ENCODE measurements around the gene VTN. TPM values are rescaled to one million over a fixed set of nuclear protein-coding genes. Genes with fewer than 3 reads are reported as not detected.

VTN gene, protein sequence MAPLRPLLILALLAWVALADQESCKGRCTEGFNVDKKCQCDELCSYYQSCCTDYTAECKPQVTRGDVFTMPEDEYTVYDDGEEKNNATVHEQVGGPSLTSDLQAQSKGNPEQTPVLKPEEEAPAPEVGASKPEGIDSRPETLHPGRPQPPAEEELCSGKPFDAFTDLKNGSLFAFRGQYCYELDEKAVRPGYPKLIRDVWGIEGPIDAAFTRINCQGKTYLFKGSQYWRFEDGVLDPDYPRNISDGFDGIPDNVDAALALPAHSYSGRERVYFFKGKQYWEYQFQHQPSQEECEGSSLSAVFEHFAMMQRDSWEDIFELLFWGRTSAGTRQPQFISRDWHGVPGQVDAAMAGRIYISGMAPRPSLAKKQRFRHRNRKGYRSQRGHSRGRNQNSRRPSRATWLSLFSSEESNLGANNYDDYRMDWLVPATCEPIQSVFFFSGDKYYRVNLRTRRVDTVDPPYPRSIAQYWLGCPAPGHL
- 0.41 TPM for total RNA-seq

DNA sequence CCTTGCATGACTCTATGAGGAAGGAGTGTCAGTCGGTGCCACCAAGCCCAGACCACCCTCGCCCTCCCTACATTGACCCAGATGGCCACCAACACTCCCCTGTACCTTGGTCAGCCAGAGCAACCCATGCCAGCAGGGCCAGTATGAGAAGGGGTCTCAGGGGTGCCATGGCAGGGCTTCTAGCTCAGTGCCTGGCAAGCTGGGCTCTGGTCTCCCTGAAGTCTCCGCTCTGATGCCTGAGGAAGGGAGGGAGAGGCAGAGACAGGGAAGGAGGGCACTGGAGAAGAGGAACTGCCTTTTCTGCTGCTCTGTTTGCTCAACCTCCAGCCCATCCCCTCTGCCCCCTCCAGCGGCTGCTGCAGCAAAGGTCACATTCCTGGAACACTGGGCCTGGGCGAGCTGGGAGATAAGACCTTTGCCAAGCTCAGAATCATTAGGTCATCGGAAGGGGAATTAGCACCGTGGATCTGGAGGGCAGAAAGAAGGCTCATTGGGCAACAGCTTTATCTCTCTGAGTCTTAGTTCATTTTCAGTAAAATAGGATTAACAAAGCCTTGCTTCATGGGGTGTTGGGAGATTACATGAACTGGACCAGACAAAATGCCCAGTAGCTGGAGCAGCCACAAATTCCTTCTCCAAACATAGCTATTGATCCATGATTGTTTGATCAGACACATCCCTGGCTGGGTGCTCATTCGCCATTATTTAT is at the start of gene VTN:
VTN (minus strand) TSS at position 273 of the 709 bp plus-strand sequence; CDS start at position 169, 104 bp downstream.
- no peak for DNase-seq (ENCODE audit: low spot score in 2 of 2)
- FAIRE-seq, result no peak

DNA sequence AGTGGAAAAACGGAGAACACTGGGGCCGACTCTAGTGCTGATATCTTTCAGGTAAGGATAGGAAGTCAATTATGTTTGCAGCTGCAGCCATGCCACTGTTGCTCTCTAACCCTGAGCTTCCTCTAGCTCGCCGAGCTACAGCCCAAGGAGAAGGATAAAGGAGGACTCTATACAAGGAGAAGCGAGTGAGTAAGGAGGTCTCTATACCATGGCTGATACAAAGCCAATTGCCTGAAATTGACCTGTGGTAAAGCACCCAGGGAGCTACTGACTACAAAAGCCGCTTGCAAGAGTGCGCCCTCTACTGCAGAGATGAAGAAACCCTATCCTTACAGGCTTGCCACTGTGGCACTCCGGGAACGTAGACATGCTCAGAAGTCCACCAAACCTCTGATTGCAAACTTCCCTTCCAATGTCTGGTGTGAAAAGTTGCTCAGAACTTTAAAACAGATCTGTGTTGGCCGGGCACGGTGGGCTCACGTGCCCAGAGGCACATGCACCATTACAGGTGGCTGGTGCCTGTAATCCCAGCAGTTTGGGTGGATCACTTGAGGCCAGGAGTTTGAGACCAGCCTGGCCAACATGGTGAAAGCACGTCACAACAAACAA is 46.7 kb upstream of the VTN start:
- DNase-seq (ENCODE audit: low spot score in 2 of 2), result no peak

DNA sequence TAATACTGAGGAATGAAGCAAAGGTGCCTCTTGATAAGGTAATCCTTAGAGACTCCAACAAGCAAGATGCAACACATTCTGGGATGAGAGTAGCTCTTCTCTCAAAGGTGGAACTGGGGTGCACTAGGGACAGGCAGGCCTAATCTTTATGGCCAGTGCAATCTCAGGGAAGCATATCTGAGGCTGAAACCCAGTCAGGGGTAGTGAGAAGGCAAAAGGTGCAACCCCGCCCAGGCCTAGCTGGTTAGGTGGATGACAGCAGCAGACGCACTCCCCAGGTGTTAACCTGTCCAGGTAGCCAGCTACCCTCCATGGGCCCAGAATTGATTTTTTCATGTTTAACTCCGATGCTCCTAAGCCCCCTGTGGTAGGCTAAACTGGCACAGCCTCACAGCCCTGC is 45.8 kb upstream of the VTN start:
- DNase-seq (ENCODE audit: low spot score in 2 of 2), result no peak
- no peak for FAIRE-seq

More for the DNA sequence above, 46.7 kb upstream of the VTN start:
- no peak for FAIRE-seq

DNA sequence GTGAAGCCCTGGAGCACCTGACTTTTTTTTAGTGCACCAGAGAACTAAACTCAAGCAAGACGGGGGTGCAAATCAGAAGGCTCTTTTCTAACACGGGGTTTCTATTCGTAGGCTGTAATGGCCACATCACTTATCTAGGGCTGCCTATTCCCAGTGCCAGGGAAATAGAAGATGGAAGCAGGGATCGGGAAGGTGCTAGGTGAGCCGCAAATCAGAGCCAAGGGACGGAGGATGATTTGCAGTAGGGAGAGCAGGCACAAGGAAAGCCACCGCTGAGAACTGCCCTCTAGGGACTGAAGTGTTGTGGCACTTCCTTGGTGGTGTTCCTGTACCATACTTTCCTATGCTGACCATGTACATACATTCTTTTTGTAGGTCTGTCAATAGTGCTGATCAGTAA is 43.7 kb upstream of the VTN start:
- FAIRE-seq, result no peak
- no peak for DNase-seq (ENCODE audit: low spot score in 2 of 2)

DNA sequence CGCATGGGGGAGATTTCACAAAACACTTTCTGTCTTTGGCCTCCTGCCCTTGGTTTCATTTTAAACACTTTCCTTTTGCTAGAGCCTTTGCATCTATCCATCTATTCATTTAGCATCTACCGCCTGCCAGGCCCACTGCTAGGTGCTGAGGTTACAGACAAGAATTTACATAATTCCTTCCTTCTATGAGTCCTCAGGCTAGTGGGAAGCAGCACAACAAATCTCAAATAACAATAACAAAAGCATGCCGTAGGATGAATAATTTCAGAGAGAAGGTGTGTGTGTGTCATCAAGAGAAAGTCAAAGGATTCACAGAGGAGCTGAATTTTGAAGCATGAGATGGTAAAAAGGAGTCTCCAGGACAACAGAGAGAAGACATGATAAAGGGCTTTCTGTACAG is 42.0 kb upstream of the VTN start:
- no peak for FAIRE-seq

DNA sequence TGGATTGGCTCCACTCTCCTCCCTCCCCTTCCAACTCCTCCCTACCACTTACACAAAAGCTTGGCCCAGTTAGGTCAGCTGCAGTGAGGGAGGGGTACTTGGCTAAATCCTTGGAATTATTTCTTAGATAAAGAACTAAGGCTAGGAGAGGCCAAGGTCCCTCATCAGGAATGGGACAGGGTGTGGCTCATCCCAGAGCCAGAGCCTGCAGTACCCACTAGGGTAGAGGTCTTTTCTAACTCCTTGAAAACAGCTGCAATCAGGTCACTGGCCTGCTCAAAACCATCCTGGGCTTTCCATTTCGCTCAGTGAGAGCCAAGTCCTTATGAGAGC is 37.8 kb upstream of the VTN start:
- FAIRE-seq (no peak), DNase-seq (ENCODE audit: low spot score in 2 of 2) (no peak)

More for the DNA sequence above, 42.0 kb upstream of the VTN start:
- DNase-seq (ENCODE audit: low spot score in 2 of 2), result no peak

DNA sequence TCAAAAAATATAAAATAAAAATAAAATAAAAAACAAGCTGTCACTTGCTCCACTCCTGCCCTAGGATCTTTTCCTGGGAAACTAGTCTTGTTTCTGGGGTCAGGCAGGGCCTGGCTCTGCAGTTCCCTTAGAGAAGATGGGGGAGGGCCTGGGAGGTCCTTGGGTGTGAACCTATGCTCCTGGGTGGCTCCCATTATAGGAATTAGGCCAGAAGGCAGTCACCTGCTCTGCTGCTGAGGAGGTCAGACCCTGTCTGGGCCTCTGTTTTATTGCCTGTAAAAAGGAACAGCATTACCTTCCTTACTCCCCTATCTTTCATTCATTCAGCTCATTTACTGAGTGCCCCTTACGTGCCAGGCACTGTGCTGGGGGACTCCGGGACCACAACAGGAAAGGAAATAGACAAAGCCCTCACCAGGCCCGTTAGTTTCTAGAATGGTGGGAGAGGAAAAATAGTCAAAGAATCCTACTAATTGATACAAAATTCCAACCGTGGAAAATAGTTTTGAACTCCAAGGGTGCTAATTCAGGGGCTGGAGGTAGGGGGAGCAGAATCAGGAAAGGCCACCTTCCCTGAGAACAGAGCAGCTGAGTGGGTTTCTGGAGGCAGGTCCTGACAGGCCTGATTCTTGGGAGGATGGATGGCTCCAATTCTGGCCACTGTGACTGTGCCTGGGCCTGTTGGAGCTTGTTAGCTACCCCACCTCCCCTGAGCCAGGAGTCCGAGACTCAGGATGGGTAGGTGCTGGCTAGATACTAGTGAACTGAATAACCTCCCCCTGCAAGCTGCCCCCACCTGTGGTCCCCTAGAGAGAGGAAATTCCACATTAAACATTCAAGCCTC is 37.2 kb upstream of the VTN start:
- DNase-seq (ENCODE audit: low spot score in 2 of 2), result no peak
- no peak for FAIRE-seq

DNA sequence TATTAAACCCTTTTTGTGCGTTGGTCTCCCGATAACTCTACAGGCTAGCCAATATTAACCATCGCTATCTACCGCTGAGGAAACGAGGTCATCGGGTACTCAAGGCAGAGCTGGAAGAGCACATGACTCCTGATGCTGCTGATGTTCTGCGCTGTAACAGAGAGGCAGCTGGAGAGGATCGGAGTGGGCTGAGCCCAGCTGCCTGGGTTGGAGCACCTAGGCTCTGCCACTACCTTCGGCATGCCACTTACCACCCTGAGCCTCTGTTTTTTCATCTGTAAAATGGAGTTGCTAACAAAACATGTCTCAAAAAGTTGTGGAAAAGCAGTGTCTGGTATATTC is 36.3 kb upstream of the VTN start:
- FAIRE-seq (no peak), DNase-seq (ENCODE audit: low spot score in 2 of 2) (no peak)

DNA sequence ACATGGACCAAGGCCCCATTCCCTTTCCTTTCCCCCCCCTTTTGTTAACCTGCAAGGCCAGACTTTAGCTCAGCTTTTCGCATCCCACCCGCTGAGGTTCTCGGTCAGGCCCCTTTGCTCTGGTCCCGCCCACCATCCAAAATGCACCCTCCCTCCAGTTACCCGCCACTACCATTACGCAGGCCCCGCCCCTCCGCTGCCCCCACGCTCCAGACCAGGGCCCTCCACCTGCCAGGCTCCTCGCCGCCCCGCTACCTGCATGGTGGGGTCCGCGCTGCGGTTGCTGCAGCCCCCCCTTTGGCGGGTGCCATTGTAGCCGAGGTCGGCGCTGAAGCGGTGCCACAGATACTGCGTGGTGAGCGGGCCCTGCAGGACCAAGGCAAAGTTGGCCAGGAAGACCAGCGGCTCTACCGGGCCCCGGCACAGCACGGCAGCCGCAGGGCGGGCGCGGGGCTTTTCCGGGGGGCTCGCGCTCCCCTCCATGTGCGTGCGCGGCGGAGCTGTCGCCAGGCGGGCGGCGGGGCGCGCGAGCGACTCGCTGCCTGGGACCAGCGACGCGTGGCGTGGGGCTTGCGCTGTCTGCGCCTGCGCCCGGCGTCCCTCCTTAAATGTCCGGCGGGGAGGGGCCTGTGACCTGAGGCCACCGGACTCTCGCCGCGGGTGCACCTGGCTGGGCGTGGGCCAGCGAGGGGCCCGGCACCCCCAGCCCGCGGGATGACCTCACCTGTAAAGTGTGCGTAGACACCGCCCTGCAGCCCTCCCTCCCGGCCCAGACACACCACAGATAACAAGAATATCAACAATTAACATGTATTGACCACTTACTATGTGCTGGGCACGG is 35.7 kb upstream of the VTN start, which contains the start of gene SLC46A1:
SLC46A1 (minus strand) TSS at position 581 of the 841 bp plus-strand sequence; CDS start at position 483, 98 bp downstream.
- FAIRE-seq, result no peak
- peak; percentile 69 to 76 for DNase-seq (ENCODE audit: low spot score in 2 of 2)

DNA sequence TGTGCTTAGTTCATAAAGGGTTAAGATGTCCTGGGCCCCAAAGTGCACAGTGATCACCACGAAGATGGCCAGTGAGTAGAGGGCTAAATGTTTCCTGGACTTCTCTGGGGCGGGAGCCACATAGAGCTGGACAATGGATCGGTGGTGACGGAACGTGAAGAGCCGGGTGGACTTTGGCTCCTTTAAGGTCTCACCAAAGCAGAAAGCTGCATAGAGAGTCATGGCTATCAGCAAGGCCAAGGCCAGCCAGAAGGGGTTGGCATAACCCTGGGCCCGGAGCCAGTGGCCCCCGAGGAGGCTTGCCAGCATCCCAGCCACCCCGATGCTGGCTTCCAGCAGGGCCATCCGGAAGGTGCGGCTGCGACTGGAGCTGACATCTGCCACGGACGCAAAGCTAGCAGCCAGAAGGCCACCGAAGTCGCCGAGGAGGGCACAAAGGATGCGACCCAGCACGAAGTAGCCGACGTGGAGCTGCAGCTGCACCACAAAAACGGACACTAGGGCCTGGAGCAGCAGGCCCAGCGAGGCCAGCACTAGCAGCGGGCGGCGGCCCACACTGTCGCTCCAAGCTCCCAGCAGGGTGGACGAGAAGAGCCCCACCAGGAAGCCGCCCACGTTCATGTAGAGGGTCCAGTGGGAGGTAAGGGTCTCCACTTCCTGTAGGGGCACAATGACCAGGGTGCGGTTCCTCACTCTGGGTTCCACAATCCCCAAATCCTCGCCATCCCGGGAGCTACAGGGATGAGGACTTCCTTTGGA is 34.9 kb upstream of the VTN start:
- DNase-seq (ENCODE audit: low spot score in 2 of 2), result peak in 1 of 2 donors; percentile 40
- no peak for FAIRE-seq

DNA sequence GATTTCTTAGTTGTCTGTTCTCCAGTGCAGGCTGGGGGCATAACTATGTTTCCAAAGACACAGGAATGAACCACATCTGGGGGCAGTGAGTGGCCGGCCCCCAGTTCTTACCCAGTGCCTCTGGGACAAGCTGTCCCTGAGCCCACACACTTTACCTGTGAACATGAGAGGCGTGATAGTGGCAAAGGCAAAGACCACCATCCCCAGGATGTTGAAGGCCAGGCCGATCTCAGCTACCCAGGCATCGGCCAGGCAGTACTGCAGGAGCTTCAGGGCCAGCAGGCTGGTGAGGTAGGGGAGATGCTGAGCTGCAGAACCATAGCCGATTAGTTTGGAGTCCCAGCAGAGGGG is 34.3 kb upstream of the VTN start:
- DNase-seq (ENCODE audit: low spot score in 2 of 2) (no peak), FAIRE-seq (no peak)

DNA sequence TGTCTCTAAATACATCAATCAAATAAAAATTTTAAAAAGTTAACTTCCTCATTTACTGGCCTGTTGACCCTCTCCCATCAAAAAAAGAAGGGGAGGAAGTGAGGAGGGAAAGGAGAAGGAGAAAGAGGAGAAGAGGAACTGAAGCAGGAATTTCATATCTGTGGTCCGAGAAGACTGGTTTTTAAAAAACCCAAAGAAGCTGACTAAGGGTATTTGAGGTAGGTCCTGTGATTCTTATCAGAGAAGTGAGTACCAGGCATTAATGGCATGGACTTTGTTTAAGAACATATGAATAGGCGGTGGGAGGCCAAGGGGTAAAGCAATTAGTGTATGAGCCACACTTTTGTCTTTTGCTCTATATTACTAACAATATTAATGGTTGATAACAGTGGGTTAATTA is 33.9 kb upstream of the VTN start:
- no peak for DNase-seq (ENCODE audit: low spot score in 2 of 2)

DNA sequence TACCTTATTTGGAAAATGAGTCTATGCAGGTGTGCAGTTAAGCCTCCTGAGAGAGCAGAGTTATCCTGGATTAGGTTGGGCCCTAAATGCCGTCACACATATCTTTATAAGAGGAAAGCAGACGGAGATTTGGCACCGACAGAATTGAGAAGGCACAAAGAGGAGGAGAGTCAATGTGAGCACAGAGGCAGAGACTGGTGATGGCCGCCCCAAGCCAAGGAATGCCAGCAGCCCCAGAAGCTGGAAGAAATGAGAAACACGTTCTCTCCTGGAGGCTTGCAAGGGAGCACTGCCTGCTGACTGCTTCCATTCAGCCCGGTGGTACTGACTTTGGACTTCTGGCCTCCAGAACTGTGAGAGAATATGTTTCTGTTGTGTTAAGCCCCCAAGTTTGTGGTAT is 32.7 kb upstream of the VTN start:
- DNase-seq (ENCODE audit: low spot score in 2 of 2) (no peak), FAIRE-seq (no peak)

More for the DNA sequence above, 33.9 kb upstream of the VTN start:
- no peak for FAIRE-seq

DNA sequence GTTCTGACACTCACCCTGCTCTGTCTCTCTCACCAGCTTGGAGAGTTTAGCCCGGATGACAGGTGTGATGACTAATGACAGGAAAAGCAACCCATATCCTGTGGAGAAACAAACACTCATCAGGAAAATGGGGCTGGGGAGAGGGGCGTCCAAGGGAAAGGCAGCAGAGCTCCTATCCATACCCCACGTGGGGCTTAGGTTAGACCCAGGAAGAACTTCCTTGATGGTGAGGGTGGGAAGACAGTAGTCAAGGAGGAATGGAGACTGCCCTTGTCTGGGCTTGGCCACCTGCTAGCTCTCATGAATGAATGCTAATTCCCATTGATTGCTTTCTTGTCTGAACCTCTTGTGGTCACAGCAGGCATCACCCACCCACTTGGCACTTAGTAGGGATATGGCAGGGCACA is 32.1 kb upstream of the VTN start:
- DNase-seq (ENCODE audit: low spot score in 2 of 2), result no peak
- no peak for FAIRE-seq

DNA sequence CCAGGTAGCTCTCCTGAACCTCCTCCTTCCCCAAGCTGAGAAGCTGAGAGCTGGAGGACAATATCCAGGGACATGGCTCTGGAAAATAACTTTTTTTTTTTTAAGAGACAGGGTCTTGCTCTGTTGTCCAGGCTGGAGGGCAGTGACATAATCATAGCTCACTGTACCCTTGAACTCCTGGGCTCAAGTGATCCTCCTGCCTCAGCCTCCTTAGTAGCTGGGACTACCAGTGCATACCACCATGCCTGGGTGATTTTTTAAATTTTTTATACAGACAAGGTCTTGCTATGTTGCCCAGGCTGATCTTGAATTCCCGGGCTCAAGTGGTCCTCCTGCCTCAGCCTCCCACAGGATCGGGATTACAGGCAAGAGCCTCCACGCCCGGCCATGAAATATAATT is 29.7 kb upstream of the VTN start:
- FAIRE-seq, result no peak
- no peak for DNase-seq (ENCODE audit: low spot score in 2 of 2)

DNA sequence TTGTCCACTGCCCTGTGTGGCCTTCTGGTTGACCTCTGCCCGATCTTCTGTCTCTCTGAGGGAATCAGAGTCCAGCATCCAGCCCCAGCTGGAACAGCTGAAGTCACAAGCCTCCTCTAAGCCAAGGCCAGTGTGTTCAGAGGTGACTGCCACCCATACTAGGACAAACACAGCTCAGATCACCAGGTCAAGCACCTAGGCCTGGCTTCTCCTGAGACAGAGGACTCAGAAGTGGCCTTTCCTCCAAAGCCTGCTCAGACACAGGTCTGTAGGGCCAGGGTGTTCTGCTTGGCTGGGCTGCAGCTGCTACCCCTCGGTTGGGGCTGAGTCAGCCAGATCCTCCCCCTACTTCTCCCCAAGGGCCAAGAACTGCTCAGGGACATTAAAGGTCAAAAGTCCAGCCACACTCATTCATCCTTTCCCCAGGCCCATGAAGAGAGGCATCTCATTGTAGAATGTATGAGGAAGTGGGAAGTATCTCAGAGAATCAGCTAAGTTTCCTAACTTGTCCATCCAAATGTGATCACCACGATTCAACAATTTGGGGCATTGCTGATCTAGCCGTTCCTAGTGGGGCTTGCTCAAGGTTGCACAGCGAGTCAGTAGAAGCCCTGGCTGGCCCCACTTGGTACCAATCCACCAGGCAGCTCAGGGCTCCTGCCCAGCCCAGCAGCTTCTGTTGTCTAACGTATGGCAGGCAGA is 28.3 kb upstream of the VTN start:
- DNase-seq (ENCODE audit: low spot score in 2 of 2) (no peak), FAIRE-seq (no peak)

DNA sequence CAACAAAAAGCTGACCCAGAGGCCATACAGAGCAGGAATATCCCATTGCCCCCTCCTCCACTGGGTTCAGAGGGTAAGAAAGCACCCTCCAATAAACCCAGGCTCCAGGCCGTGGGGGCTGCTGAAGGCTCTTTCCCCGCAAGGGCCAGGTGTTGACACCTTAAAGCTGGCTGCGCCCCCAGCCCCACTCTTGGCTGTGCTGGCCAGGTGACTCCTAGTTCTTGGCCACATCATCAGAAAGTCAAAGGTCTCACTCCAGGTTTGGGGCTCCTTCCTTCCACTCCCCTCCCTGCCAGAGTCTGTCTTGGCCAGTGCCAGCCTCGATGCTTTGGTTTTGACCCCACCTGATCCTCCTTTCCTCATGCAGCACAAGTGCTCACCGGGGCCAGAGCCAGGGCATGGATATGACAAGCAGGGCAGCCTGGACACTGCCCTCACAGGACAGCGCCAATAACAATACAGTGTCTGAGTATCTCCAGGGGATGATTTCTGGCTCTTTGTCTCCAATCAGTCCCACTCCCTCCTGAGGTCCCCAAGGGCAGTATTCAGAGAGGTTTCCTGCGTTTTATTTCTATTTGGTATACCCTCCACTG is 27.7 kb upstream of the VTN start:
- no peak for FAIRE-seq
- no peak for DNase-seq (ENCODE audit: low spot score in 2 of 2)

DNA sequence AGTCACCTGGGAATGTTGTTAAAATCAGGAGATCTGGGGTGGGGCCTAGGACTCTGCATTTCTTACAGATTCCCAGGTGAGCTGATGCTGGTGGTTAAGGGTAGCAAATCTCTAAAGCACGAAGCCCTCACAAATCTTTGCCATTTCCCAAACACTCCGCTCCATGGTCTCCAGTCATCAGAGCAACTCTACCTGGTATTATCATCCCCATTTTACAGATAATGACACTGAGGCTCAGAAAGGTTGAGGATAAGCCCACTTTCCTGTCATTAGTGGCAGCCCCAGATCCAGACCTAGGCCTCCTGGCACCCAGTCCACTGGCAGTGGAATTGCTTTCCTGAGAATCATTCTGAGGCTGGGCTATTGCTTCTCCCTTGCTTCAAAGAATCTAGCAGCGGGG is 27.2 kb upstream of the VTN start:
- FAIRE-seq (no peak), DNase-seq (ENCODE audit: low spot score in 2 of 2) (no peak)

All from frontal cortex (tissue), 4 donors.